ENCODE measurements around the gene AP1G2. TPM values are rescaled to one million over a fixed set of nuclear protein-coding genes. Genes with fewer than 3 reads are reported as not detected.

Gene AP1G2
- total and polyA plus RNA-seq, 2 of the 13 experiments (the other 11 are each of a cell fraction or from before 2014, with no cell fraction given): 96.9 to 611 TPM

GRCh38 chr14:23582906-23583760, 15.5 kb upstream of the AP1G2 start:
- FAIRE-seq: no peak
- H3K9me3 ChIP-seq (ENCODE audit: low read length): no peaks in the 10 kb centered on the region
- peak overlapping the region; percentile 53; the same call in 1 of the 2 replicates for H3K9ac ChIP-seq (ENCODE audit: insufficient read depth, low read depth, low read length)
- H3K79me2 ChIP-seq (ENCODE audit: insufficient read depth, low read length): no peaks in the 10 kb centered on the region
- intact Hi-C loops (cut with micrococcal nuclease; ENCODE audit: unreplicated experiment) (loop anchor here (10.0 kb wide), 1 partner anchor 852 kb away; no protein-coding TSS in a partner anchor), in situ Hi-C loops (cut with HindIII; ENCODE audit: extremely low pct_ligation_motif_present, low pct_unique_long_range_greater_than_20kb) (no loop called here)
- peaks cover 39% of the 10 kb centered on the region for H3K4me1 ChIP-seq (ENCODE audit: insufficient read depth, low read length)
- no peaks in the 10 kb centered on the region for H3K27me3 ChIP-seq (ENCODE audit: control insufficient read depth in 1 of 2, insufficient read depth in 2 of 2, low read length in 2 of 2)
- DNase-seq (ENCODE audit: low spot score): peak; percentile 80
- BruUV-seq (replicated peaks): no TSS peak
- H2AFZ ChIP-seq (ENCODE audit: low read length): no peak overlapping the region
- ChIA-PET CTCF (ENCODE audit: low intra/inter-chr PET ratio, low total read pairs) (no interaction called here), POLR2A (interaction anchor here (0.6 to 8.8 kb wide), 18 partner anchors 11 to 564 kb away, joined by 3 to 924 read pairs (median 8); partner anchors contain the start of genes AP1G2, DHRS2, PSME2 and THTPA)
- ATAC-seq: peak; percentile 60
- no peaks in the 10 kb centered on the region for H4K20me1 ChIP-seq (ENCODE audit: insufficient read depth, low read length)
- peak overlapping the region in 2 of 3 experiments; percentile 23 to 42; a peak in 4 of 6 replicates for H3K4me3 ChIP-seq (replicated peaks in 1 of 3; ENCODE audit: insufficient read depth in 1 of 3, low read depth in 2 of 3, low read length in 3 of 3)
- peak overlapping the region; percentile 68 for H3K4me2 ChIP-seq (ENCODE audit: low read depth, low read length)
- H3K27ac ChIP-seq (ENCODE audit: extremely low read length, insufficient read depth, low read length): peak overlapping the region; percentile 78
- no peaks in the 10 kb centered on the region for H3K36me3 ChIP-seq (replicated peaks in 1 of 2; ENCODE audit: control insufficient read depth in 1 of 2, insufficient read depth in 2 of 2, low read length in 2 of 2)
- 38% methylated on average over 3 of the region's 3 CpGs for WGBS (ENCODE audit: low lambda C conversion rate)
- TF ChIP-seq SMAD3 (CRISPR knock-in tag; IDR thresholded peaks at IDR 0.05) (no peak), ZNF75D (CRISPR knock-in tag; IDR thresholded peaks at IDR 0.05; ENCODE audit: borderline replicate concordance) (no peak), EHMT2 (IDR thresholded peaks at IDR 0.05; ENCODE audit: borderline replicate concordance, low read depth, low read length) (no peak), ZEB1 (IDR thresholded peaks at IDR 0.05; ENCODE audit: insufficient replicate concordance, low read depth) (no peak), IRF9 (CRISPR knock-in tag; IDR thresholded peaks at IDR 0.05; ENCODE audit: borderline replicate concordance) (no peak), POLR2G (IDR thresholded peaks at IDR 0.05; ENCODE audit: low read depth, low read length) (peak; percentile 84), ZBTB37 (CRISPR knock-in tag; IDR thresholded peaks at IDR 0.05) (no peak), SMARCE1 (IDR thresholded peaks at IDR 0.05; ENCODE audit: borderline replicate concordance) (no peak), ZNF556 (CRISPR knock-in tag; IDR thresholded peaks at IDR 0.05; ENCODE audit: borderline replicate concordance) (0 out of 2 replicates have a peak, but pooled peaks have one; percentile 2), ZBTB34 (CRISPR knock-in tag; IDR thresholded peaks at IDR 0.05) (no peak), ZBTB26 (CRISPR knock-in tag; IDR thresholded peaks at IDR 0.05; ENCODE audit: borderline replicate concordance) (no peak), RBM22 (optimal IDR thresholded peaks at IDR 0.05; ENCODE audit: low read length) (peak; percentile 97), SRSF4 (IDR thresholded peaks at IDR 0.05; ENCODE audit: low read depth, low read length, poor library complexity, severe bottlenecking) (peak; percentile 92), ZNF138 (CRISPR knock-in tag; IDR thresholded peaks at IDR 0.05; ENCODE audit: low read depth) (no peak), CCDC6 (CRISPR knock-in tag; IDR thresholded peaks at IDR 0.05) (no peak; the same call in 1 of the 2 replicates)
